RWPE1 (cell line): Measurements from ENCODE around the gene HPSE2.

Source experiments
- CTCF ChIA-PET: fragments of 350-600 bp; sonication (Branson Sonifier 250); formaldehyde crosslinking; extraction: SDS; loops from one replicate; lab custom pipeline; 2021; lab: Yijun Ruan, JAX
- POLR2A ChIA-PET: fragments of 400-600 bp; formaldehyde crosslinking; extraction: SDS; loops from one replicate; lab custom pipeline; 2020; ENCODE audit warnings: antibody characterized with exemption; ENCODE audit not compliant: low non-redundant PET; lab: Yijun Ruan, JAX
- DNase-seq: peaks from one replicate; pipeline ENCODE4 v3.0.0; 2012; ENCODE audit warnings: low spot score
- H3K27ac ChIP-seq: fragments of 450-650 bp; 2 replicates; pipeline ENCODE4 v1.5.1; 2017
- TF ChIP-seq, protein P1 (sequence below): fragments of 450-650 bp; conservative IDR thresholded peaks from 2 replicates; pipeline ENCODE4 v1.5.1; 2017; ENCODE audit warnings: low read depth, mild to moderate bottlenecking

Gene HPSE2

DNA sequence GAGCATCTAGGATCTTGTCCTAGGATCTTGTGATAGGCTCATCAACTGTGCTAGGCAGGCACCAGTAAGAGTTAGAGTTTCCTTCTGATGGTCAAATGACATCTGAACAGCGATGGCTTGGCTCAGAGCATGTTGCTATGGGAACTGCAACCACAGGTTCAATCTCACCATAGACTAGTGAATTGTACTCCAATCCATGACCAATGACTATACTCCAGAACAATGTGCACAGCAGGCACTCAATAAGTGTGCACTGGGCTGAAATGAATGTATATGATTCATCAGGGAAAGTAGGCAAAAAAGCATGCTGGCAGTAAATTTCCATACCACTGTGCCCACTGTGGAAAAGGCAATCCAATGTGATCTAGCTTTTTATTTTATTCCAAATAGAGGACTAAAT lies 625.4 kb downstream of the HPSE2 start:
- ChIA-PET CTCF (no interaction called here), POLR2A (no interaction called here)
- H3K27ac ChIP-seq: no peak overlapping the region
- TF ChIP-seq, protein P1, sequence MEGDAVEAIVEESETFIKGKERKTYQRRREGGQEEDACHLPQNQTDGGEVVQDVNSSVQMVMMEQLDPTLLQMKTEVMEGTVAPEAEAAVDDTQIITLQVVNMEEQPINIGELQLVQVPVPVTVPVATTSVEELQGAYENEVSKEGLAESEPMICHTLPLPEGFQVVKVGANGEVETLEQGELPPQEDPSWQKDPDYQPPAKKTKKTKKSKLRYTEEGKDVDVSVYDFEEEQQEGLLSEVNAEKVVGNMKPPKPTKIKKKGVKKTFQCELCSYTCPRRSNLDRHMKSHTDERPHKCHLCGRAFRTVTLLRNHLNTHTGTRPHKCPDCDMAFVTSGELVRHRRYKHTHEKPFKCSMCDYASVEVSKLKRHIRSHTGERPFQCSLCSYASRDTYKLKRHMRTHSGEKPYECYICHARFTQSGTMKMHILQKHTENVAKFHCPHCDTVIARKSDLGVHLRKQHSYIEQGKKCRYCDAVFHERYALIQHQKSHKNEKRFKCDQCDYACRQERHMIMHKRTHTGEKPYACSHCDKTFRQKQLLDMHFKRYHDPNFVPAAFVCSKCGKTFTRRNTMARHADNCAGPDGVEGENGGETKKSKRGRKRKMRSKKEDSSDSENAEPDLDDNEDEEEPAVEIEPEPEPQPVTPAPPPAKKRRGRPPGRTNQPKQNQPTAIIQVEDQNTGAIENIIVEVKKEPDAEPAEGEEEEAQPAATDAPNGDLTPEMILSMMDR: no peak
- no peak for DNase-seq

DNA sequence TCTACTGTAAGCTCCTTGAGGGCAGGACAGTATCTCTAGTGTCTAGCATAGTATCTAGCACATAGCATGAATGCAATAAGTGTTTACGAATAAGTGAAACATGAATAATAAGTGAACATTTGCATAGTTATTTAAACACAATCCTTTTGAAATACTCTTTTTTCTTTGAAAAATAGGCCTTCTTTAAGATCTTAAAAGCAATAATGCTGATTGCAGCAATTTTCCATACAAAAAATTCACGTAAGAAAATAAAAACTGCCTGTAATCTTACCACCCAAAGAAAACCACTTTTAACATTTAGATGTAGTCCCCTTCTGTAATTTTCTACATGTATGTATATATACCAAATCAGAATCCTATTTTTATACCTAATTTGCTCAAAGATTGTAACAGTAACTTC lies 626.4 kb downstream of the HPSE2 start:
- TF ChIP-seq, protein P1: no peak
- ChIA-PET POLR2A (no interaction called here), CTCF (no interaction called here)
- H3K27ac ChIP-seq: no peak overlapping the region
- no peak for DNase-seq

DNA sequence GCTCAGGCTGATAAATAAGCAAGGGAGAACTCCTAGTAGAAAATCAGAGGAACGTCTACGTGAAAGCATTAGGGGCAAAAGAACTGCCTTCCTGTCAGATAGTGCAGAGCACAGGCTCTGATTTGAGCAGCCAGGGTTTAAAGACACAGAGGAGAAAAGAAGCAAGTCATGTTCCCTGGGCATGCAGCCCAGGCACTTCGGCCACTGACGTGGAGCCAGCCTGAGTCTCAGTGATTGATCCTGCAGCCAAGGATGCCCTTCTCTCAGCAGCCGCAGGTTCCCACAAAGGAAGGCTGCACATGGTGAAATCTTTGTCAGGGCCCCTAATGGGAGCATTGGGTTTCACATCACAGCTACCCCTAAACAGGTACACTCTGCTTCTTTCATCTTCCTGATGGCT lies 627.2 kb downstream of the HPSE2 start:
- ChIA-PET CTCF (interaction anchor here (0.5 kb wide), 1 partner anchor 16 kb away, joined by 4 read pairs; no protein-coding TSS in a partner anchor), POLR2A (no interaction called here)
- no peak overlapping the region for H3K27ac ChIP-seq
- no peak for DNase-seq
- TF ChIP-seq, protein P1: no peak

DNA sequence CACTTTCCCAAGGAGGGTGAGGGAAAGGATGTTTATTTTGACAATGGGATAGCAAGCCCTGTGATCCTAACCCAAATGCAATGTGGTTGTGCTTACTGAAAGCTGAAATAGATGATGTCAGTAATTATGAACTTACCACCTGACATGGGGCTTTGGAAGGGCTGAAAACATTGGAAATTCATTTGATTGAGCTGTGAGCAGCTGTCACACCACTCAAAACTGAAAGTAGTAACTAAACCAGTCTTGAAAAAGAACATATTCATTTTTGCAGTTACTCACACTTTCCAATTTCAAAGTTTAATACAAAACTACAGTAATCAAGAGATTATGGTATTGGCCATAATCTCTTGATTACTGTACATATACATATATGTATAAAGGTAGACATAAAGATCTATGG lies 633.4 kb downstream of the HPSE2 start:
- POLR2A ChIA-PET: no interaction called here
- no peak for DNase-seq
- no peak overlapping the region for H3K27ac ChIP-seq
- TF ChIP-seq, protein P1: no peak
- CTCF ChIA-PET: no interaction called here

DNA sequence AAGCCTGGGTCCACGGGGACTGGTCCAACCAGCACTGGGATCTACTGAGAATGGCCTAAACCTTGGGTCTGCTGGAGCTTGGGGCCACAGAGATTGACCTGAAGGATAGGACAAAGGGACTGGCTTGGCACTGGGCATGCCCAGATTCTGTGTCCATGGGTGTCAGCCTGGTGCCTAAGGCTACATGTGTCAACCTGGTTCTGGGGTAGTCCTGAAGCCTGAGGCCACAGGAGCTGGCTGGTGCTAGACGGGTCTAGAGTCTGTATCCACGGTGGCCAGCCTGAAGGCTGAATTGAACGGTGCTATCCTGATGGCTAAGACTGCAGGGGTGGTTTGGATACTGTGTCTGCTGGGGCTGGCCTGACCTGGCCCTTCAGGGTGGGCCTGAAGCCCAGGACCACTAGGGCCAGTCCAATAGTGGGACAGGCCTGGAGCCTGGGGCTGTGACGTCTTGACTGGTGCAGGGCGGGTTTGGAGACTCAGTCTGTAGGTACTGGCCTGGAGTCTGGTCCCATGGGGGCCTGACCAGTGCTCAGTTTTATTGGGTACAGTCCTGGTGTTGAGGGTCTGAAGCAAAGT lies 636.5 kb downstream of the HPSE2 start:
- no peak for DNase-seq
- ChIA-PET CTCF (no interaction called here), POLR2A (no interaction called here)
- TF ChIP-seq, protein P1: no peak
- no peak overlapping the region for H3K27ac ChIP-seq

DNA sequence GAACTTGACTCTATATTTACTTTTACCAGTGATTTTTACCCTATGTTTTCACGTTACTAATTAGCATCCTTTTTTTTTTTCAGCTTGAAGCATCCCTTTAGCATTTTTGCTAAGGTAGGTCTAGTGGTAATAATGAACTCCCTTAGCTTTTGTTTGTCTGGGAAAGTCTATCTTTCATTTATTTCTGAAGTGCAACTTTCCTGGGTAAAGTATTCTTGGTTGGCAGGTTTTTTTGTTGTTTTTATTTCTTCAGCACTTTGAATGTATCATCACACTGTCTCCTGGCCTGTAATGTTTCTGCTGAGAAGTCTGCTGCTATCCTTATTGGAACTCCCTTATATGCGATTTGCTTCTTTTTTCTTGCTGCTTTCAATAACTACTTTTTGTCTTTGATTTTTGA lies 639.2 kb downstream of the HPSE2 start:
- DNase-seq: no peak
- ChIA-PET POLR2A (no interaction called here), CTCF (no interaction called here)
- H3K27ac ChIP-seq: no peak overlapping the region
- TF ChIP-seq, protein P1: no peak
